ENCODE data around the gene KMT2C.

Gene KMT2C

GRCh38 chr7:152180048-152180447 is 255.8 kb downstream of the KMT2C start:
- ChIA-PET CTCF (interaction anchor here (0.7 to 1.4 kb wide), 2 partner anchors 27 to 38 kb away, joined by 3 to 5 read pairs; no protein-coding TSS in a partner anchor), POLR2A (no interaction called here)
- Histone ChIP-seq H3K4me3 (ENCODE audit: low read depth, low read length) (no peak overlapping the region), H3K36me3 (ENCODE audit: control insufficient read depth in 2 of 2, insufficient read depth in 1 of 2, low read length in 2 of 2) (peaks cover 14 to 82% of the 10 kb centered on the region in 2 experiments), H3K27ac (ENCODE audit: extremely low read depth, low read depth, low read length) (no peak overlapping the region), H3K9me3 (ENCODE audit: control insufficient read depth, insufficient read depth, low read depth, low read length) (no peaks in the 10 kb centered on the region), H3K4me1 (ENCODE audit: control insufficient read depth, insufficient read depth, low read length) (no peaks in the 10 kb centered on the region)
- TF ChIP-seq ZNF585B (tag by site-specific recombination; IDR thresholded peaks at IDR 0.05) = no peak
- TF ChIP-seq ZNF121 (tag by site-specific recombination; IDR thresholded peaks at IDR 0.05) = peak; percentile 74
- no peak for TF ChIP-seq PATZ1 (tag by site-specific recombination; IDR thresholded peaks at IDR 0.05)

- H3K27ac ChIP-seq (ENCODE audit: extremely low read depth, low read depth, low read length) = no peak overlapping the region
- no peak overlapping the region for H3K4me3 ChIP-seq (ENCODE audit: low read depth, low read length)
- peaks cover 14 to 78% of the 10 kb centered on the region in 2 experiments for H3K36me3 ChIP-seq (ENCODE audit: control insufficient read depth in 2 of 2, insufficient read depth in 1 of 2, low read length in 2 of 2)
- ChIA-PET POLR2A (no interaction called here), CTCF (interaction anchor here (1.5 kb wide), 1 partner anchor 32 kb away, joined by 6 read pairs; no protein-coding TSS in a partner anchor)
- no peaks in the 10 kb centered on the region for H3K4me1 ChIP-seq (ENCODE audit: control insufficient read depth, insufficient read depth, low read length)
- TF ChIP-seq ZNF391 (tag by site-specific recombination; IDR thresholded peaks at IDR 0.05; ENCODE audit: borderline replicate concordance, low read depth) = no peak
- no peak for TF ChIP-seq ZBTB49 (tag by site-specific recombination; IDR thresholded peaks at IDR 0.05; ENCODE audit: low read depth)
- no peak for TF ChIP-seq ZNF140 (tag by site-specific recombination; IDR thresholded peaks at IDR 0.05)
- no peak for TF ChIP-seq ZNF112 (tag by site-specific recombination; IDR thresholded peaks at IDR 0.05)
- TF ChIP-seq ZFP3 (tag by site-specific recombination; IDR thresholded peaks at IDR 0.05; ENCODE audit: low read depth) = no peak
- no peak for TF ChIP-seq ZNF513 (tag by site-specific recombination; IDR thresholded peaks at IDR 0.05)
- no peak for TF ChIP-seq ZNF473 (tag by site-specific recombination; IDR thresholded peaks at IDR 0.05)
- no peak for TF ChIP-seq SCRT1 (tag by site-specific recombination; IDR thresholded peaks at IDR 0.05; ENCODE audit: borderline replicate concordance)
- TF ChIP-seq SP2 (tag by site-specific recombination; IDR thresholded peaks at IDR 0.05) = no peak
- TF ChIP-seq ZBTB8A (tag by site-specific recombination; IDR thresholded peaks at IDR 0.05) = no peak
- TF ChIP-seq ZNF266 (tag by site-specific recombination; IDR thresholded peaks at IDR 0.05; ENCODE audit: low read depth) = no peak
- no peak for TF ChIP-seq HOXA7 (CRISPR knock-in tag; IDR thresholded peaks at IDR 0.05; ENCODE audit: borderline replicate concordance)
- no peak for TF ChIP-seq ZBTB17 (tag by site-specific recombination; IDR thresholded peaks at IDR 0.05)
- no peak for TF ChIP-seq YY2 (tag by site-specific recombination; IDR thresholded peaks at IDR 0.05)
- no peak for TF ChIP-seq ZNF416 (tag by site-specific recombination; IDR thresholded peaks at IDR 0.05)
- TF ChIP-seq ZBTB21 (tag by site-specific recombination; IDR thresholded peaks at IDR 0.05) = no peak
- no peaks in the 10 kb centered on the region for H3K9me3 ChIP-seq (ENCODE audit: control insufficient read depth, insufficient read depth, low read depth, low read length)
These were observed 257.3 kb downstream of the KMT2C start for GRCh38 chr7:152178405-152179058.
